Neuron (in vitro differentiated cells): ENCODE data around the gene MVB12B.

Experiments used
- H2AFZ ChIP-seq: one replicate; pipeline ENCODE4 v1.6.1; 2013; ENCODE audit warnings: low read depth, mild to moderate bottlenecking, inconsistent platforms, low read length, moderate library complexity
- H3K27me3 ChIP-seq: one replicate; pipeline ENCODE4 v1.6.1; 2013; ENCODE audit warnings: low read length; ENCODE audit not compliant: insufficient read depth
- H3K36me3 ChIP-seq: one replicate; pipeline ENCODE4 v1.6.1; 2013; ENCODE audit warnings: low read length; ENCODE audit not compliant: insufficient read depth
- H3K4me1 ChIP-seq: one replicate; pipeline ENCODE4 v1.6.1; 2013; ENCODE audit warnings: low read length; ENCODE audit not compliant: insufficient read depth
- H3K4me3 ChIP-seq: 2 replicates; pipeline ENCODE4 v1.5.1; 2013; ENCODE audit warnings: mild to moderate bottlenecking, low read length, moderate library complexity
- H3K9me3 ChIP-seq: one replicate; pipeline ENCODE4 v1.6.1; 2013; ENCODE audit warnings: low read length

Gene MVB12B

GRCh38 chr9:126327714-126328185, 1.1 kb downstream of the MVB12B start:
- Histone ChIP-seq H3K9me3 (no peaks in the 10 kb centered on the region), H2AFZ (no peak overlapping the region), H3K4me1 (peaks cover 28% of the 10 kb centered on the region), H3K36me3 (no peaks in the 10 kb centered on the region), H3K27me3 (no peaks in the 10 kb centered on the region), H3K4me3 (peak overlapping the region; percentile 78)

GRCh38 chr9:126328407-126328806, 1.8 kb downstream of the MVB12B start:
- H3K9me3 ChIP-seq = no peaks in the 10 kb centered on the region

GRCh38 chr9:126329476-126330275, 3.0 kb downstream of the MVB12B start:
- Histone ChIP-seq H3K36me3 (peaks cover 3% of the 10 kb centered on the region), H3K27me3 (no peaks in the 10 kb centered on the region), H2AFZ (no peak overlapping the region), H3K9me3 (no peaks in the 10 kb centered on the region), H3K4me1 (peaks cover 28% of the 10 kb centered on the region), H3K4me3 (no peak overlapping the region)

More at GRCh38 chr9:126328407-126328806, 1.8 kb downstream of the MVB12B start:
- no peak overlapping the region for H2AFZ ChIP-seq
- H3K4me3 ChIP-seq = no peak overlapping the region
- peaks cover 28% of the 10 kb centered on the region for H3K4me1 ChIP-seq
- H3K27me3 ChIP-seq = no peaks in the 10 kb centered on the region
- no peaks in the 10 kb centered on the region for H3K36me3 ChIP-seq

DNA sequence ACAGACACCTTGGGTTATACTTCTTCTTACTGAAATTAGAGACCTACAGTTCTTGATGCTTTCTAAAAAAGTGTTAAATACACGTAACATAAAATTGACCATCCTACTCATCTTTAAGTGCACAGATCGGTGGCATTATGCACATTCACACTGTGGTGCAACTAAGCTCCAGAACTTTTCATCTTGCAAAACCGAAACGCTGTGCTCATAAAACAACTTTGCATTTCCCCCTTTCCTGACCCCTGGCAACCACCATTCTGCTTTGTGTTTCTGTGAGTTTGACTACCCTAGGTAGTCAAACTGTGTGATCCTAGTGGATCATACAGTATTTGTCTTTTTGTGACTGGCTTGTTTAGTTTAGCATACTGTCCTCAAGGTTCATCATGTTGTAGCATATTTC, 3.9 kb downstream of the MVB12B start:
- Histone ChIP-seq H3K4me1 (peaks cover 27% of the 10 kb centered on the region), H3K27me3 (no peaks in the 10 kb centered on the region), H3K9me3 (no peaks in the 10 kb centered on the region), H3K36me3 (peaks cover 10% of the 10 kb centered on the region), H2AFZ (no peak overlapping the region), H3K4me3 (no peak overlapping the region)

DNA sequence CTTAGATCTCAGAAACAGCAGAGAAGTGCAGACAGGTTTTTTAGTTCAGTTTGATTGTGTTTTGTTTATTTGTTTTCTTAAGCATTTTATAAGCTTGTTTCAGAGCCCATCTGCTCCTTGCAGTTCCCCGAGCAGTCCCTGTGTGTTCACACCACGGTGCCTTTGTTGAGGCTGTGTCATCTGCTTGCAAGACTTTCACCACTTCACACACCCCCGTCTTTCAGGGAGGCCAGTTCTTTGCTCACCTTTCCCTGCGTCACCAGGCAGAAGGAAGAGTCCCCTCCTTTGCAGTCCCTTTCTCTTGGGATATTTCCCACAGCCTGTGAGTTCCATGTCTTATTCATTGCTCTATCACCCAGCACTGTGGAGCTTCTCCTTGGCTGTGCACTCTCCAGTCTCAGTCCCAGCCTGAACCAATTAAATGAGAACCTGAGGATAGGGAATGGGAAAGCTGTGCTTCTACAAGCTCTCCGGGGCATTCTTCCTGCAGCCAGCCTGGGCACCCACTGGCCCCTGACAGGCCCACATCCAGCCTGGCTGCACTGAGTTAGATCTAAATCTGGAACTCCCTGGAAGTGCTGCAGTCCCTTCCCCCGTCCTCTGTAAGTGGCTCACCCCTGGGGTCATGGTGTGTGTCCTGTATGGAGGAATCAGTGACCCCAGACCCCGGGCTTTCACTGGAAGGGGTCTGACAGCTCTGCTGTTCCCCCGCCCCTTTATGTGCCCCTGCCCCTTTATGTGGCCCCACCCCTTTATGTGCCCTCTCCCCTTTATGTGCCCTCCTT, 5.5 kb downstream of the MVB12B start:
- Histone ChIP-seq H3K4me3 (no peak overlapping the region), H3K9me3 (peaks cover 2% of the 10 kb centered on the region), H3K4me1 (peaks cover 24% of the 10 kb centered on the region), H3K36me3 (peaks cover 12% of the 10 kb centered on the region), H3K27me3 (no peaks in the 10 kb centered on the region), H2AFZ (no peak overlapping the region)

GRCh38 chr9:126334721-126335621, 8.3 kb downstream of the MVB12B start:
- Histone ChIP-seq H2AFZ (no peak overlapping the region), H3K4me3 (no peak overlapping the region), H3K4me1 (peaks cover 22% of the 10 kb centered on the region), H3K9me3 (peaks cover 2% of the 10 kb centered on the region), H3K36me3 (peaks cover 12% of the 10 kb centered on the region), H3K27me3 (no peaks in the 10 kb centered on the region)

DNA sequence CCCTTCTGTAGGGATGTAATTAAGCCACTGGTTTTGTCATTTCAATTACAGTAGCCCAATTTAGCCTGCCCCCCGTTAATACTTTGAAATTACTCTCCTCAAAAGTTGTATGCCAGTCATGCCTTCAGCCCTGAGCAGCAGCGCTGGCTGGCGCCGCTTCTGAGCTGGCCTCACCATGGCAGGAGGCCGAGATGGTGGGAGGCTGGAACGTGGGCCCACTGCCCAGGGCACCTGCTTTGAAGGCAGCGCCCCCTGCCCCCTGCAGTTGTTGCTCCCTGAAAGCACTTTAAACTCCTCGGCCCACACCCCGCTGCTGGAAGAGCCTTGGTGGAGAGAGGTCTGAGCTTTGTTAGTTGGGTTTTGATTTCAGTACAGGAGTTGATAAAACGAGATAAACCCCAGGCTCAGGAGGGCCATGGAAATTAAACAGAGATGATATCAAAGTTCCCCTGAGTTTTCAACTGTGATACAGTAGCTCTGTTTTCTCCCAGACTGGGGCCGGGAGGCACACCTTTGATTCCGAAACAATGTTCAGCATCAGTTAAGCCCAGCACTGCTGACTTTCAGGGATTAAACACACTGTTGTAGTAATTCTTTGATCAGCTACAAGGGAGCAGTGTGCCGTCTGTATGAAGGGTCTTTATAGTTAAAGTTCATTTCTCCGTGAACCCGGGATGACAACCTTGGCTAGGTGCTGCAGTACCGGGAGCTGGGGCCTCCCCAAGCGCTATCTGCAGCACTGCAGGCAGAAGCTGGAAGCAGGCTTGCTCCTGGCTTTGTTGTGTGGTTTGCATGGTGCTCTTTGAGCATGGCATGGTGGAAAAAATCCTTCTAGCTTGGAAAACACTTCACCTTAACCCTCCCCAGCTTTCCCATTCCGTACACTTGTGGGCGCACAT, 9.5 kb downstream of the MVB12B start:
- Histone ChIP-seq H3K4me1 (peaks cover 22% of the 10 kb centered on the region), H3K27me3 (no peaks in the 10 kb centered on the region), H3K9me3 (peaks cover 2% of the 10 kb centered on the region), H3K36me3 (peaks cover 18% of the 10 kb centered on the region), H2AFZ (no peak overlapping the region), H3K4me3 (no peak overlapping the region)

DNA sequence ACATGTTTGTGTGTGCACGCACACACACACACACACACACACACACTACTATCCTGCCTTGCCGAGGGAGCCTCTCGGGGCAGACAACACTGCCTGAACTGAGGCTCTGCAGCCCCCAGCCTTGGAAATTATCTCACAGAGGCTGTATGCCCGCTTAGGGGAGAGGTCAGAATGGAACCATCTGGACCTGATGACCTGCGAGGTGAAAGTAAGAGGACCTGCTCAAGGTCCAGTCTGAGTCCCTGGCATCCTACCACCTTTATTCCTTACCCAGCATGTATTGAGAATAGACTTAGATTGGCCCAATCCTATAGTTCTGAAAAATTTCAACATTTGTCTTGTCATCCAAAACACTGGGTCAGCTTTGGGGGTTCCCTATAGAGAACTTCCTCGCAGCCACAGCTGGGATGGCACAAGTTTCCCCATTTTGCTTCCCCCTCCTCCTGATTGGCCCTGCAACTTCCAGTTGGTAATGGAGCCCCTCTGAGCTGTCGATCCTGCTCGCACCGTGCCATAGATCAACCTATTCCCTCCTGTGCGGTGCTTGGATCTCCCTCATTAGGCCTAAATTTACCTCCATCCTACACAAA, 10.2 kb downstream of the MVB12B start:
- Histone ChIP-seq H3K36me3 (peaks cover 24% of the 10 kb centered on the region), H3K27me3 (no peaks in the 10 kb centered on the region), H3K9me3 (peaks cover 2% of the 10 kb centered on the region), H2AFZ (no peak overlapping the region), H3K4me1 (peaks cover 20% of the 10 kb centered on the region), H3K4me3 (no peak overlapping the region)

DNA sequence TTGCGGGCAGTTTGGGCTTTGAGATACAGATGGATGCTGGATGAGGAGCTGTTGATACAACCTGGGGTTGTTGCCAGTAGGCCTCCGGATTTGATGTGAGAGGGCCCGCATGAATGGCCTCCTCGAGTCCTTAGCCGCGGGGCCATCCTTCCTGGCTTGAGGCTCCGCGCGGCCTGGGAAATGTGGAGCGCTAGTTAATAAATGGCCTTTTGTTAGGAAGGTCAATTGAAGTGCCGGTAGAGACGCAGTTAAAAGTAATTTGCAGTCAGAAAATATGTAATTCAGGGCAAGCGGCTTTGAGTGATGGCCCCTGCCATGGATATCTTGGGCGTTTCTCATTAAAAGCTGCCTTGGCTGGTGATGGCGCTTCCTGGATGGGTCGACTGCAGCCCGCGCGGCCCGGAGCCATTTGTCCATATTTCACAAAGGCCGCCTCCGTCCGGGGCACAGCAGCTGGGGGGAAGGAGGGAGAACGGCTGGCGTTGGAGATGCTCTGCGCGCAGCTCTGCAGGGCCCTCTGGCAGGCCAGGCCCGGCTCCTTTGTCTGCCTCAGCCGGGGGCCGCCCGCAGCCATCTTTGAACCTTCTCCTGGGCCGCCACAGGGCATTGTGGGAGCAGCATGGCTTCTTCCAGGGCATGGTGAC, 11.2 kb downstream of the MVB12B start:
- Histone ChIP-seq H3K4me1 (peaks cover 10% of the 10 kb centered on the region), H3K4me3 (no peak overlapping the region), H2AFZ (no peak overlapping the region), H3K9me3 (peaks cover 2% of the 10 kb centered on the region), H3K36me3 (peaks cover 27% of the 10 kb centered on the region), H3K27me3 (no peaks in the 10 kb centered on the region)

DNA sequence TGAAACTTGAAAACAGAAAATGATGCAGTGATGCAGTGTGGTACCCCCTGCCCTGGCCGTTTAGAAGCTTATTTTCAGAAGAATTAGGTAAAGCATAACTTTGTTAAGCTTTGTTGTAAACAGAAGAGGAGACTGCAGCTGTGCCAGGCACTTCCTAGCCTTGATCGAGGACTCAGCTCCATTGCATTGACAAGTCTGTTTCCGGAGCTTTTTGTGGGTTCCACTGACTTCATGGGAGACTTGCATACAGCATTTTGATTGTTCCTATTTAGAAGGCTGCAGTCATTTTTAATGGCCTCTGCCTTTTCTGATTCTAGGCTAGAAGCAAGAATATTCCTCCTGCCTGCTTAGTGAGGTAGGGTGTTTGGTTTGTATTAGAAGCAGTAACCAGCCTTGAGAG, 12.3 kb downstream of the MVB12B start:
- no peaks in the 10 kb centered on the region for H3K27me3 ChIP-seq
- H3K36me3 ChIP-seq = peaks cover 32% of the 10 kb centered on the region
- peaks cover 2% of the 10 kb centered on the region for H3K9me3 ChIP-seq
- H3K4me1 ChIP-seq = peaks cover 10% of the 10 kb centered on the region
- no peak overlapping the region for H3K4me3 ChIP-seq
- H2AFZ ChIP-seq = no peak overlapping the region

DNA sequence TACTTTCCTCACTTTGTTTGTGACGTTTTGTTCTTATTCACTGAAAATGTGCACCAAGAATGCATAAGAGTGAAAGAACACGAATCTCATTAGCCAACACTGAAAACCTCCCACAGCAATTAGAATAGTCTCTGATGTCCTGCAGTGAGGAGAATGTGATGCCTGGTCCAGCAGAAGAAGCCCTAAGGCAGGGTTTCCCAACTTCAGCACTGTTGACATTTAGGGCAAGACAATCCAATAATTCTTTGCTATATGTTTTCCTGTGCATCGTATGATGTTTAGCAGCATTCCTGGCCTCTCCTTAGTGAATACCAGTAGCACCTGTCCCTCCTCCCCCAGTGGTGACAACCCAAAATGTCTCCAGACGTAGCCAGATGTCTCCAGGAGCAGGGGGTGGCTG, 14.8 kb downstream of the MVB12B start:
- Histone ChIP-seq H3K27me3 (no peaks in the 10 kb centered on the region), H3K4me3 (no peak overlapping the region), H2AFZ (no peak overlapping the region), H3K4me1 (peaks cover 10% of the 10 kb centered on the region), H3K9me3 (peaks cover 5% of the 10 kb centered on the region), H3K36me3 (peaks cover 44% of the 10 kb centered on the region)
